Nephron (organoid): ENCODE results near the gene DAB2.

ENCODE experiments used
- H3K27ac Mint-ChIP-seq, 3 experiments: 2 replicates each; pipeline ENCODE4 v1.8.0; 2020; ENCODE audit warnings: mixed read lengths in 3 of 3, mild to moderate bottlenecking in 2 of 3, moderate library complexity in 1 of 3
- H3K27me3 Mint-ChIP-seq: 2 replicates; pipeline ENCODE4 v1.8.0; 2021; ENCODE audit warnings: low read depth, mild to moderate bottlenecking, moderate library complexity, mixed read lengths
- H3K36me3 Mint-ChIP-seq: 2 replicates; pipeline ENCODE4 v1.8.0; 2020; ENCODE audit warnings: low read depth, mixed read lengths
- H3K4me1 Mint-ChIP-seq: 2 replicates; pipeline ENCODE4 v1.8.0; 2020; ENCODE audit warnings: mixed read lengths
- H3K4me3 Mint-ChIP-seq, 3 experiments: 2 replicates each; pipeline ENCODE4 v1.8.0; 2020; ENCODE audit warnings: mild to moderate bottlenecking in 3 of 3, mixed read lengths in 3 of 3, moderate library complexity in 2 of 3
- H3K9me3 Mint-ChIP-seq: 2 replicates; pipeline ENCODE4 v1.8.0; 2020; ENCODE audit warnings: mixed read lengths
- CTCF ChIP-seq, 3 experiments: fragments of 200-600 bp; sonication (generic); IDR thresholded peaks; one replicate each; pipeline ENCODE4 v1.5.0; 2021; ENCODE audit warnings: antibody characterized with exemption in 3 of 3; ENCODE audit not compliant: unreplicated experiment in 3 of 3

Gene DAB2

GRCh38 chr5:39376293-39376714 is 48.5 kb downstream of the DAB2 start:
- peaks cover 80% of the 10 kb centered on the region for H3K36me3 Mint-ChIP-seq
- peak; percentile 64 to 84 (median 76) for TF ChIP-seq CTCF (IDR thresholded peaks at IDR 0.05; ENCODE audit: unreplicated experiment in 3 of 3)
- peak overlapping the region; percentile 36 to 60 (median 40) for H3K27ac Mint-ChIP-seq
- no peaks in the 10 kb centered on the region for H3K9me3 Mint-ChIP-seq
- no peak overlapping the region for H3K4me3 Mint-ChIP-seq
- peaks cover 16% of the 10 kb centered on the region for H3K4me1 Mint-ChIP-seq
- H3K27me3 Mint-ChIP-seq, result no peaks in the 10 kb centered on the region

- no peak overlapping the region for H3K4me3 Mint-ChIP-seq
- H3K9me3 Mint-ChIP-seq, result no peaks in the 10 kb centered on the region
- H3K36me3 Mint-ChIP-seq, result peaks cover 72% of the 10 kb centered on the region
- H3K27ac Mint-ChIP-seq, result peak overlapping the region; percentile 53 to 86 (median 66)
- peaks cover 19% of the 10 kb centered on the region for H3K4me1 Mint-ChIP-seq
- no peaks in the 10 kb centered on the region for H3K27me3 Mint-ChIP-seq
- no peak for TF ChIP-seq CTCF (IDR thresholded peaks at IDR 0.05; ENCODE audit: unreplicated experiment in 3 of 3)
These were observed 51.0 kb downstream of the DAB2 start for GRCh38 chr5:39373791-39374190.

GRCh38 chr5:39371367-39371635 is 53.5 kb downstream of the DAB2 start:
- Mint-ChIP-seq H3K4me3 (no peak overlapping the region), H3K4me1 (peaks cover 17% of the 10 kb centered on the region), H3K27me3 (no peaks in the 10 kb centered on the region), H3K27ac (peak overlapping the region; percentile 4 to 60 (median 54)), H3K36me3 (peaks cover 51% of the 10 kb centered on the region), H3K9me3 (no peaks in the 10 kb centered on the region)
- TF ChIP-seq CTCF (IDR thresholded peaks at IDR 0.05; ENCODE audit: unreplicated experiment in 3 of 3), result no peak

- H3K4me1 Mint-ChIP-seq, result peaks cover 15% of the 10 kb centered on the region
- no peak overlapping the region for H3K4me3 Mint-ChIP-seq
- H3K27ac Mint-ChIP-seq, result peak overlapping the region; percentile 54 to 87 (median 60)
- H3K27me3 Mint-ChIP-seq, result no peaks in the 10 kb centered on the region
- H3K36me3 Mint-ChIP-seq, result peaks cover 48% of the 10 kb centered on the region
- no peaks in the 10 kb centered on the region for H3K9me3 Mint-ChIP-seq
- no peak for TF ChIP-seq CTCF (IDR thresholded peaks at IDR 0.05; ENCODE audit: unreplicated experiment in 3 of 3)
These were observed 54.0 kb downstream of the DAB2 start for GRCh38 chr5:39370555-39371366.

GRCh38 chr5:39369123-39369815 is 55.5 kb downstream of the DAB2 start:
- H3K9me3 Mint-ChIP-seq, result no peaks in the 10 kb centered on the region
- H3K36me3 Mint-ChIP-seq, result peaks cover 38% of the 10 kb centered on the region
- no peaks in the 10 kb centered on the region for H3K27me3 Mint-ChIP-seq
- peaks cover 15% of the 10 kb centered on the region for H3K4me1 Mint-ChIP-seq
- no peak overlapping the region for H3K4me3 Mint-ChIP-seq
- peak overlapping the region in 1 of 3 experiments; percentile 12 for H3K27ac Mint-ChIP-seq
- no peak for TF ChIP-seq CTCF (IDR thresholded peaks at IDR 0.05; ENCODE audit: unreplicated experiment in 3 of 3)
